Measurements from ENCODE around the gene SLC35F5. TPM values are rescaled to one million over a fixed set of nuclear protein-coding genes. Genes with fewer than 3 reads are reported as not detected.

SLC35F5 gene
- total and polyA plus RNA-seq, 10 of the 15 experiments (the other 5 are each of a cell fraction or from before 2014, with no cell fraction given): 1.8 to 31.3 (median 16.5) TPM

- no peak for FAIRE-seq
- no peak overlapping the region for H2AFZ ChIP-seq (ENCODE audit: control insufficient read depth, low read depth, low read length)
- no peaks in the 10 kb centered on the region for H4K20me1 ChIP-seq (ENCODE audit: control insufficient read depth, insufficient read depth)
- no TSS peak for BruUV-seq (replicated peaks)
- no peak for DNase-seq (ENCODE audit: low read depth, low spot score)
- intact Hi-C loops (cut with micrococcal nuclease; ENCODE audit: unreplicated experiment): no loop called here
- no peaks in the 10 kb centered on the region for H3K27me3 ChIP-seq (replicated peaks in 1 of 2; ENCODE audit: control insufficient read depth in 2 of 2, insufficient read depth in 2 of 2, low read length in 1 of 2)
- 79% methylated on average over 1 of the region's 1 CpG for WGBS (ENCODE audit: insufficient coverage, insufficient replicate concordance, low lambda C conversion rate, missing lambda C conversion rate)
- H3K27ac ChIP-seq (ENCODE audit: control insufficient read depth, insufficient read depth): no peak overlapping the region
- no peaks in the 10 kb centered on the region for H3K36me3 ChIP-seq (ENCODE audit: control insufficient read depth in 2 of 2, insufficient read depth in 2 of 2, low read length in 1 of 2)
- H3K4me3 ChIP-seq: no peak overlapping the region
- RAD21 ChIA-PET (ENCODE audit: unreplicated experiment): interaction anchor here (1.3 kb wide), 1 partner anchor 128 kb away, joined by 3 read pairs; no protein-coding TSS in a partner anchor
- CTCF ChIA-PET: interaction anchor here (2.1 kb wide), 1 partner anchor 60 kb away, joined by 5 read pairs; no protein-coding TSS in a partner anchor
- H3K4me2 ChIP-seq (ENCODE audit: control insufficient read depth, insufficient read depth): no peak overlapping the region
- no peaks in the 10 kb centered on the region; the same call in 2 of the 3 replicates for H3K9me3 ChIP-seq (replicated peaks; ENCODE audit: control insufficient read depth, insufficient read depth, low read length)
- ATAC-seq: no peak
- H3K9ac ChIP-seq (ENCODE audit: control insufficient read depth, insufficient read depth, low read length): no peak overlapping the region
- POLR2A ChIA-PET: no interaction called here
- SMC1A ChIA-PET (ENCODE audit: uncharacterized antibody, unreplicated experiment): no interaction called here
- TF ChIP-seq IRF3 (IDR thresholded peaks at IDR 0.05): no peak
- TF ChIP-seq YBX1 (IDR thresholded peaks at IDR 0.05): no peak
- no peak for TF ChIP-seq EGR1 (IDR thresholded peaks at IDR 0.05; ENCODE audit: borderline replicate concordance in 1 of 2, low read depth in 2 of 2, low read length in 2 of 2)
- TF ChIP-seq FOXK2 (IDR thresholded peaks at IDR 0.05): no peak
- no peak for TF ChIP-seq ZBTB4 (CRISPR knock-in tag; IDR thresholded peaks at IDR 0.05)
- TF ChIP-seq FOS (IDR thresholded peaks at IDR 0.05; ENCODE audit: borderline replicate concordance, extremely low read depth, insufficient read length): no peak
- in situ Hi-C loops (cut with MboI): no loop called here
- H3K79me2 ChIP-seq (ENCODE audit: control insufficient read depth, insufficient read depth, low read length): peaks cover 10% of the 10 kb centered on the region
- no peaks in the 10 kb centered on the region for H3K4me1 ChIP-seq (ENCODE audit: control insufficient read depth, insufficient read depth, low read length)
These were observed 4.0 kb upstream of the SLC35F5 start for GRCh38 chr2:113760400-113760799.

Data from GM12878 (cell line).